Smooth muscle cell (in vitro differentiated cells): ENCODE data around the gene BCL11A. TPM values are rescaled to one million over a fixed set of nuclear protein-coding genes. Genes with fewer than 3 reads are reported as not detected.

Source experiments
- DNase-seq: peaks from one replicate; lab custom pipeline; 2025; ENCODE audit not compliant: unreplicated experiment; lab: John Stamatoyannopoulos, UW
- H2AFZ ChIP-seq: fragments of 200-600 bp; sonication (generic); 2 replicates; pipeline ENCODE4 v1.6.0; 2016; ENCODE audit warnings: antibody characterized with exemption, low read depth, mild to moderate bottlenecking
- H3F3A ChIP-seq: fragments of 200-600 bp; sonication (generic); 2 replicates; pipeline ENCODE4 v1.6.0; 2017; ENCODE audit warnings: antibody characterized with exemption, low read depth
- H3K27ac ChIP-seq: fragments of 200-600 bp; sonication (generic); 2 replicates; pipeline ENCODE4 v1.5.1; 2016; ENCODE audit warnings: low read depth, mild to moderate bottlenecking
- H3K27me3 ChIP-seq: fragments of 200-600 bp; sonication (generic); 2 replicates; pipeline ENCODE4 v1.6.1; 2016; ENCODE audit warnings: low read depth, mild to moderate bottlenecking
- H3K36me3 ChIP-seq: fragments of 200-600 bp; sonication (generic); 2 replicates; pipeline ENCODE4 v1.5.1; 2016; ENCODE audit warnings: low read depth
- H3K4me1 ChIP-seq: fragments of 200-600 bp; sonication (generic); 2 replicates; pipeline ENCODE4 v1.5.1; 2016; ENCODE audit warnings: low read depth
- H3K4me2 ChIP-seq: fragments of 200-600 bp; sonication (generic); 2 replicates; pipeline ENCODE4 v1.6.0; 2016; ENCODE audit warnings: mild to moderate bottlenecking
- H3K4me3 ChIP-seq: fragments of 200-600 bp; sonication (generic); 2 replicates; pipeline ENCODE4 v1.5.1; 2016; ENCODE audit warnings: mild to moderate bottlenecking
- H3K79me2 ChIP-seq: fragments of 200-600 bp; sonication (generic); 2 replicates; pipeline ENCODE4 v1.6.0; 2016; ENCODE audit warnings: low read depth, mild to moderate bottlenecking
- H3K9ac ChIP-seq: fragments of 200-600 bp; sonication (generic); 2 replicates; pipeline ENCODE4 v1.6.0; 2016; ENCODE audit warnings: low read depth
- H3K9me3 ChIP-seq: fragments of 200-600 bp; sonication (generic); replicated peaks from 2 replicates; pipeline ENCODE4 v1.5.1; 2016; ENCODE audit warnings: low read depth
- H4K20me1 ChIP-seq: fragments of 200-600 bp; sonication (generic); 2 replicates; pipeline ENCODE4 v1.6.0; 2016; ENCODE audit warnings: low read depth
- CTCF ChIP-seq: fragments of 200-600 bp; sonication (generic); IDR thresholded peaks from 2 replicates; pipeline ENCODE4 v1.5.1; 2017; ENCODE audit warnings: borderline replicate concordance, mild to moderate bottlenecking, antibody characterized with exemption; ENCODE audit not compliant: insufficient read depth, poor library complexity, severe bottlenecking
- WGBS: methylation state at CpG from one replicate; pipeline ENCODE4 v1.1.7; 2016; ENCODE audit warnings: low lambda C conversion rate; 5-methylcytosine and 5-hydroxymethylcytosine counted together
- polyA plus RNA-seq: library from polyadenylated mRNA; unstranded; fragments of >200 nt; fragmentation: Nextera tagmentation; extraction: Ambion mirVana; gene quantifications from 2 replicates; pipeline ENCODE4 v1.2.1, GENCODE V29; 2016
- total RNA-seq: library from RNA; depleted of rRNA; stranded (reverse); fragments of >200 nt; gene quantifications from 2 replicates; pipeline ENCODE4 v1.2.3, GENCODE V29; 2014

BCL11A gene
- total and polyA plus RNA-seq, 2 experiments from 2014 or later = 15.8 to 20.0 TPM

GRCh38 chr2:60416221-60417008, 137.0 kb downstream of the BCL11A start:
- no peak for DNase-seq
- Histone ChIP-seq H4K20me1 (no peaks in the 10 kb centered on the region), H3K36me3 (no peaks in the 10 kb centered on the region), H3K4me1 (peaks cover 1% of the 10 kb centered on the region), H3K27me3 (peaks cover 18% of the 10 kb centered on the region), H3K4me3 (no peak overlapping the region), H3K9me3 (no peaks in the 10 kb centered on the region), H3K9ac (no peak overlapping the region), H3K4me2 (peak overlapping the region; percentile 43), H3K27ac (no peak overlapping the region), H3K79me2 (no peaks in the 10 kb centered on the region), H2AFZ (no peak overlapping the region), H3F3A (no peaks in the 10 kb centered on the region)
- WGBS = 48% methylated on average over 10 of the region's 10 CpGs
- no peak for TF ChIP-seq CTCF

GRCh38 chr2:60415814-60416213, 137.6 kb downstream of the BCL11A start:
- peaks cover 6% of the 10 kb centered on the region for H3K4me1 ChIP-seq
- no peak overlapping the region for H3K9ac ChIP-seq
- H2AFZ ChIP-seq = no peak overlapping the region
- H3K36me3 ChIP-seq = no peaks in the 10 kb centered on the region
- no peaks in the 10 kb centered on the region for H4K20me1 ChIP-seq
- H3K27ac ChIP-seq = no peak overlapping the region
- H3F3A ChIP-seq = no peaks in the 10 kb centered on the region
- H3K27me3 ChIP-seq = peaks cover 18% of the 10 kb centered on the region
- TF ChIP-seq CTCF = no peak
- H3K79me2 ChIP-seq = no peaks in the 10 kb centered on the region
- H3K4me3 ChIP-seq = no peak overlapping the region
- H3K9me3 ChIP-seq = no peaks in the 10 kb centered on the region
- DNase-seq = no peak
- peak overlapping the region; percentile 43 for H3K4me2 ChIP-seq

GRCh38 chr2:60414495-60415138, 138.8 kb downstream of the BCL11A start:
- Histone ChIP-seq H3K4me3 (no peak overlapping the region), H3K4me1 (peaks cover 6% of the 10 kb centered on the region), H3K36me3 (no peaks in the 10 kb centered on the region), H3K27me3 (peaks cover 18% of the 10 kb centered on the region), H3K27ac (no peak overlapping the region), H4K20me1 (no peaks in the 10 kb centered on the region), H3K9ac (no peak overlapping the region), H2AFZ (no peak overlapping the region), H3K9me3 (no peaks in the 10 kb centered on the region), H3F3A (no peaks in the 10 kb centered on the region), H3K79me2 (no peaks in the 10 kb centered on the region), H3K4me2 (no peak overlapping the region)
- WGBS = 49% methylated on average over 2 of the region's 2 CpGs
- TF ChIP-seq CTCF = no peak
- no peak for DNase-seq
